ENCODE data around the gene MRPL52. TPM values are rescaled to one million over a fixed set of nuclear protein-coding genes. Genes with fewer than 3 reads are reported as not detected.
A peak's percentile ranks its signal among the peaks of the same experiment; 100 is the strongest.
"Not testable (repeated sequence)": the region's sequence is repeated elsewhere in the genome, so short reads cannot be mapped to it uniquely, and the experiment has no call there.

The MRPL52 gene
- total RNA-seq, 6 experiments from 2014 or later = 135 to 195 (median 167) TPM

GRCh38 chr14:22847661-22848341 is 18.1 kb downstream of the MRPL52 start:
- Mint-ChIP-seq H3K27ac (peak overlapping the region; percentile 100), H3K4me3 (peak overlapping the region; percentile 59), H3K4me1 (ENCODE audit: low read depth) (peaks cover 71% of the 10 kb centered on the region), H3K36me3 (ENCODE audit: low read depth) (peaks cover 21% of the 10 kb centered on the region), H3K27me3 (ENCODE audit: insufficient read depth) (peaks cover 2% of the 10 kb centered on the region), H3K9me3 (no peaks in the 10 kb centered on the region)
- peak; percentile 59 for DNase-seq
- TF ChIP-seq, protein P1, sequence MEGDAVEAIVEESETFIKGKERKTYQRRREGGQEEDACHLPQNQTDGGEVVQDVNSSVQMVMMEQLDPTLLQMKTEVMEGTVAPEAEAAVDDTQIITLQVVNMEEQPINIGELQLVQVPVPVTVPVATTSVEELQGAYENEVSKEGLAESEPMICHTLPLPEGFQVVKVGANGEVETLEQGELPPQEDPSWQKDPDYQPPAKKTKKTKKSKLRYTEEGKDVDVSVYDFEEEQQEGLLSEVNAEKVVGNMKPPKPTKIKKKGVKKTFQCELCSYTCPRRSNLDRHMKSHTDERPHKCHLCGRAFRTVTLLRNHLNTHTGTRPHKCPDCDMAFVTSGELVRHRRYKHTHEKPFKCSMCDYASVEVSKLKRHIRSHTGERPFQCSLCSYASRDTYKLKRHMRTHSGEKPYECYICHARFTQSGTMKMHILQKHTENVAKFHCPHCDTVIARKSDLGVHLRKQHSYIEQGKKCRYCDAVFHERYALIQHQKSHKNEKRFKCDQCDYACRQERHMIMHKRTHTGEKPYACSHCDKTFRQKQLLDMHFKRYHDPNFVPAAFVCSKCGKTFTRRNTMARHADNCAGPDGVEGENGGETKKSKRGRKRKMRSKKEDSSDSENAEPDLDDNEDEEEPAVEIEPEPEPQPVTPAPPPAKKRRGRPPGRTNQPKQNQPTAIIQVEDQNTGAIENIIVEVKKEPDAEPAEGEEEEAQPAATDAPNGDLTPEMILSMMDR (IDR thresholded peaks at IDR 0.05) = peak; percentile 62; the same call in 1 of the 2 replicates

DNA sequence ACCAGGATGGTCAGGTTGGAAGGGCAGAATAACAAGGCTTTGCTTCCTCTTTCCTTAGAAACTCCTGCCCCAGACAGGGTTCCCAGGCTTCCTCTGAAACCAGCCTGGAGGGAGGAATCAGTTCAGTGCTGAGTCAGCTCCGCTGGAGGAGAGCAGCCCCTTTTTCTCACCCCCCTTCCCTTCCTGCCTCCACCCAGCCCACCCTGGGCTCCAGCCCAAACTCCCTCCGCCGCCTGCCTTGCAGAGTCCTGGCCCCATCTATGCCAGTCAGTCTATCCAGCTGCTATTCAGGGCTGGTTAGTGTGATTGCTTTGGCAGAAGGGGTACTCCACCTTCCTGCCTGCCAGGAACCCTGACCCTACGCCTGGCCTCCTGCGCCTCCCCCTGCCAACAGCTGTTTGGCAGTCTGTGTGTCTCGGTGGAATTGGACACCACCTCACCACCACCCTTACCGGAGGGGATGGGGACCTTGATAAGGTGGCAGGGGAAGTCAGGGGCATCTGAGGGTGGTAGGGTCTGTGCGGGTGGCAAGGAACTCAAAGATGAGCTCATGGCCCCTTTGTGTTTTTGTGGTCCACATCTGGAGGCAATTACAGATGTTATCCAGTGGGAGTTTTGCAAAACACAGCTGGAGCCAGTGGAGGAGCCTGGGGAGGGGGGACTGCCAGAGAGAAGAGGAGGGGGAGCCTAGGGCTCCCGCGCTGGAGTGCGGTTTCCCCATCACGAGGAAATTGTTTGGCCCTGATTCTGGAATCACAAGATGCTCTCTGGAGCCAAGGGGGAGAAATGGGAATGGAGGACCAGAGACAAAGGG is 18.9 kb downstream of the MRPL52 start:
- TF ChIP-seq, protein P1 (IDR thresholded peaks at IDR 0.05) = no peak
- H3K36me3 Mint-ChIP-seq (ENCODE audit: low read depth) = peaks cover 21% of the 10 kb centered on the region
- peak; percentile 63 for DNase-seq
- H3K9me3 Mint-ChIP-seq = no peaks in the 10 kb centered on the region
- H3K27ac Mint-ChIP-seq = peak overlapping the region; percentile 100
- H3K4me3 Mint-ChIP-seq = peak overlapping the region; percentile 59
- peaks cover 2% of the 10 kb centered on the region for H3K27me3 Mint-ChIP-seq (ENCODE audit: insufficient read depth)
- H3K4me1 Mint-ChIP-seq (ENCODE audit: low read depth) = peaks cover 77% of the 10 kb centered on the region

- H3K9me3 Mint-ChIP-seq = no peaks in the 10 kb centered on the region
- H3K27ac Mint-ChIP-seq = peak overlapping the region; percentile 100
- peak overlapping the region; percentile 59 for H3K4me3 Mint-ChIP-seq
- no peak for DNase-seq
- peaks cover 77% of the 10 kb centered on the region for H3K4me1 Mint-ChIP-seq (ENCODE audit: low read depth)
- peaks cover 2% of the 10 kb centered on the region for H3K27me3 Mint-ChIP-seq (ENCODE audit: insufficient read depth)
- TF ChIP-seq, protein P1 (IDR thresholded peaks at IDR 0.05) = no peak
- peaks cover 18% of the 10 kb centered on the region for H3K36me3 Mint-ChIP-seq (ENCODE audit: low read depth)
Measured at GRCh38 chr14:22849212-22849819, 19.6 kb downstream of the MRPL52 start.

GRCh38 chr14:22850944-22851764 is 21.5 kb downstream of the MRPL52 start:
- H3K36me3 Mint-ChIP-seq (ENCODE audit: low read depth) = peaks cover 5% of the 10 kb centered on the region; the same call in 1 of the 2 replicates
- peak; percentile 96 for DNase-seq
- H3K27ac Mint-ChIP-seq = peak overlapping the region; percentile 100
- TF ChIP-seq, protein P1 (IDR thresholded peaks at IDR 0.05) = no peak
- H3K9me3 Mint-ChIP-seq = no peaks in the 10 kb centered on the region
- peaks cover 66% of the 10 kb centered on the region for H3K4me1 Mint-ChIP-seq (ENCODE audit: low read depth)
- H3K4me3 Mint-ChIP-seq = peak overlapping the region; percentile 66
- H3K27me3 Mint-ChIP-seq (ENCODE audit: insufficient read depth) = peaks cover 2% of the 10 kb centered on the region

DNA sequence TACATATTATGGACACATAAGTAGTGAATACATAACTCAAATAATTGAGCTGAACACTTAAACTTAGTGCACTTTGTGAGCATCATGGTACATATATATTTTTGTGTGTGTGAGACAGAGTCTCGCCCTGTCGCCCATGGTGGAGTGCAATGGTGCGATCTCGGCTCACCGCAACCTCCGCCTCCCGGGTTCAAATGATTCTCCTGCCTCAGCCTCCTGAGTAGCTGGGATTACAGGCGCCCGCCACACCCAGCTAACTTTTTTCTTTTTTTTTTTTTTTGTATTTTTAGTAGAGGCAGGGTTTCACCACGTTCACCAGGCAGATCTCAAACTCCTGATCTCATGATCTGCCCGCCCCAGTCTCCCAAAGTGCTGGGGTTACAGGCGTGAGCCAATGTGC is 22.5 kb downstream of the MRPL52 start:
- H3K36me3 Mint-ChIP-seq (ENCODE audit: low read depth); H3K27me3 Mint-ChIP-seq (ENCODE audit: insufficient read depth); H3K4me3 Mint-ChIP-seq; H3K9me3 Mint-ChIP-seq; DNase-seq: not testable (repeated sequence)
- peak overlapping the region; percentile 100 for H3K27ac Mint-ChIP-seq
- H3K4me1 Mint-ChIP-seq (ENCODE audit: low read depth) = peaks cover 57% of the 10 kb centered on the region

All from HFFc6 (cell line).